Tibial nerve (tissue), 3 donors: Measurements from ENCODE around the gene NR4A3.

Experiments
- CTCF ChIP-seq, 5 experiments: fragments of 200-600 bp in 3 of 5; fragments of 450-650 bp in 2 of 5; sonication (generic) in 3 of 5; IDR thresholded peaks; one replicate each; pipeline ENCODE4 v1.5.1; 2016 to 2019; ENCODE audit warnings: antibody characterized with exemption in 5 of 5, mild to moderate bottlenecking in 3 of 5, moderate library complexity in 2 of 5
- POLR2A ChIP-seq, 2 donors: fragments of 450-650 bp; IDR thresholded peaks; one replicate each; pipeline ENCODE4 v1.6.1; 2017; ENCODE audit warnings: antibody characterized with exemption in 2 of 2, mild to moderate bottlenecking in 2 of 2, moderate library complexity in 2 of 2

DNA sequence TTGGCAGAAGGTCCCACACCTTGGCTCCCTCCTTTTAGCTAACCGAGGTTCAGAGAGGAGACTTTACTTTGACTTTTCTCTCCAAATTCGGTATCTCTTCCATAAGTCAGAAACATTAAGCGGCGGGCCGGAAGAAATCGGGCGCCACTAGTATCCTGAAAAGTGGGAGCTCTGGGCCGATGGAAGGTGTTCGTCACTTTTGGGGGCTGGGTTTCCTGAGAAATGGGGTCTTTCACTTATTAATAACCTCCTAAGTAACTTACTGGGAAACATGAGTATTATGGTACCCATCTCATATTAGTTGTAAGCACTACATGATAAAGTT lies 85.5 kb downstream of the NR4A3 start:
- TF ChIP-seq CTCF (IDR thresholded peaks at IDR 0.05) (no peak), POLR2A (IDR thresholded peaks at IDR 0.05) (no peak)
